Spleen (tissue), 11 donors: ENCODE results near the gene TMEM114. TPM values are rescaled to one million over a fixed set of nuclear protein-coding genes. Genes with fewer than 3 reads are reported as not detected.

Experiments used
- DNase-seq: peaks from one replicate; pipeline ENCODE4 v3.0.0-alpha.2; 2020
- H3K27ac ChIP-seq, 8 donors: fragments of 200-600 bp; sonication (generic) in 7 of 8; 1 replicate in 4 of 8; 2 replicates in 4 of 8; pipeline versions ENCODE4 v1.5.0 to v1.8.0; 2016 to 2021; ENCODE audit warnings: inconsistent platforms in 4 of 8, mild to moderate bottlenecking in 4 of 8, moderate library complexity in 1 of 8
- H3K27me3 ChIP-seq, 7 donors: fragments of 200-600 bp; sonication (generic) in 6 of 7; replicated peaks in 1 of 7; 1 replicate in 4 of 7; 2 replicates in 3 of 7; pipeline versions ENCODE4 v1.5.0 to v1.8.0; 2016 to 2021; ENCODE audit warnings: inconsistent platforms in 3 of 7, mild to moderate bottlenecking in 1 of 7
- H3K36me3 ChIP-seq, 6 donors: fragments of 200-600 bp; sonication (generic) in 5 of 6; 1 replicate in 4 of 6; 2 replicates in 2 of 6; pipeline versions ENCODE4 v1.5.0 to v1.8.0; 2016 to 2021; ENCODE audit warnings: inconsistent platforms in 2 of 6
- H3K4me1 ChIP-seq, 6 donors: fragments of 200-600 bp; sonication (generic) in 5 of 6; 1 replicate in 3 of 6; 2 replicates in 3 of 6; pipeline versions ENCODE4 v1.5.0 to v1.8.0; 2016 to 2021; ENCODE audit warnings: inconsistent platforms in 3 of 6
- H3K4me3 ChIP-seq, 8 donors: fragments of 200-600 bp; sonication (generic) in 7 of 8; 1 replicate in 4 of 8; 2 replicates in 4 of 8; pipeline versions ENCODE4 v1.5.0 to v1.8.0; 2016 to 2021; ENCODE audit warnings: inconsistent platforms in 4 of 8, mild to moderate bottlenecking in 4 of 8, moderate library complexity in 2 of 8
- H3K9me3 ChIP-seq, 8 donors: fragments of 200-600 bp; sonication (generic) in 7 of 8; 1 replicate in 4 of 8; 2 replicates in 4 of 8; pipeline versions ENCODE4 v1.5.0 to v1.8.0; 2016 to 2021; ENCODE audit warnings: inconsistent platforms in 4 of 8
- POLR2A ChIP-seq, 3 donors: fragments of 450-650 bp; IDR thresholded peaks; one replicate each; pipeline ENCODE4 v1.5.1; 2017; ENCODE audit warnings: antibody characterized with exemption in 3 of 3, mild to moderate bottlenecking in 1 of 3
- POLR2AphosphoS5 ChIP-seq, 3 donors: sonication (generic); formaldehyde crosslinking; IDR thresholded peaks; one replicate each; pipeline ENCODE4 v1.5.1; 2017; ENCODE audit warnings: antibody characterized with exemption in 3 of 3
- WGBS, 5 donors: extraction: QIAGEN DNeasy Blood & Tissue Kit in 3 of 5; methylation state at CpG; one replicate each; pipeline versions ENCODE4 v1.1.5 to v1.1.7; 2013 to 2018; 5-methylcytosine and 5-hydroxymethylcytosine counted together
- intact Hi-C: fragments of 100-400 bp; cut with DNase I; formaldehyde crosslinking; loops from one replicate; pipeline ENCODE4 v1.15.0; 2023; ENCODE audit warnings: low total_unique reads
- polyA plus RNA-seq, 3 donors: library from polyadenylated mRNA; stranded (reverse); fragments of 200-250 nt; gene quantifications; one replicate each; pipeline ENCODE4 v1.2.1, GENCODE V29; 2013
- total RNA-seq, 7 donors: library from RNA; depleted of rRNA in 3 of 7; stranded (reverse); fragments of >200 nt in 3 of 7; fragmentation: NEBNext Ultra II Directional in 4 of 7; extraction: Animal tissue kit (Norgen Biotek cat#: 25700) in 4 of 7; gene quantifications; one replicate each; pipeline versions ENCODE4 v1.1.0 to v1.2.1, GENCODE V29; 2016 to 2021
- TF ChIP-seq, protein P1 (sequence below), 11 experiments: fragments of 200-600 bp in 7 of 11; fragments of 450-650 bp in 4 of 11; sonication (generic) in 4 of 11; IDR thresholded peaks in 8 of 11; conservative IDR thresholded peaks in 3 of 11; 1 replicate in 7 of 11; 2 replicates in 4 of 11; pipeline versions ENCODE4 v1.4.0 to v1.8.0; 2016 to 2021; ENCODE audit warnings: antibody characterized with exemption in 11 of 11, inconsistent platforms in 4 of 11, mild to moderate bottlenecking in 1 of 11
- donor health status: healthy with polysubstance abuse.
- donor health status: DM: no; HTN: no; CAD: no; lungs with moderate emphysema.
- donor health status: DM: no; HTN: no; CAD: no.
- donor health status: Bipolar disorder and iron deficiency.
- donor health status: healthy.
- donor health status: DM: no; HTN: no; CAD: no.
- donor health status: DM: yes; HTN: yes; CAD: no.

TMEM114 gene
- total and polyA plus RNA-seq, 10 donors = not detected

DNA sequence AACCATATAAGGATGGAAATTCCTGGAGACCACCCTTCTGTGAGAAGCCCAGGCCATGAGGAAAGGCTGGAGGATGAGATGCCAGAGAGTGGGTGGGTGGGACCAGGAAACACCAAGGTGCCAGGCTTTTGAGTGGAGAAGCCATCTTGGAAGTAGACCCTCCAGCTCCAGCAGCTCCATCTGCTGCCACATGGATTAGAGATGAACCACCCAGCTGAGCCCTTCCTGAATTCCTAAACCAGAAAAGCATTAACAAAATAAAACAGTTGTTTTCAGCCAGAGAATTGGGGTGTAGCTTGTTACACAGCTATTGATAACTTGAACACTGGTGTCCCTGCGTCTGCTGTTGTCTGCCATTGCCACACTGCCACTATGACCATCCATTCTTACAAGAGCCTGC, 6.3 kb upstream of the TMEM114 start:
- Histone ChIP-seq H3K4me1 (no peaks in the 10 kb centered on the region), H3K36me3 (no peaks in the 10 kb centered on the region), H3K27ac (no peak overlapping the region), H3K27me3 (peaks cover 0 to 31% (median 0%) of the 10 kb centered on the region in 7 donors), H3K9me3 (peaks cover 0 to 23% (median 10%) of the 10 kb centered on the region in 8 donors), H3K4me3 (no peak overlapping the region)
- 81 to 95% (median 88%) methylated on average over 1 of the region's 1 CpG for WGBS, 5 donors
- no peak for DNase-seq
- no peak for TF ChIP-seq POLR2AphosphoS5 (IDR thresholded peaks at IDR 0.05)
- TF ChIP-seq, protein P1, sequence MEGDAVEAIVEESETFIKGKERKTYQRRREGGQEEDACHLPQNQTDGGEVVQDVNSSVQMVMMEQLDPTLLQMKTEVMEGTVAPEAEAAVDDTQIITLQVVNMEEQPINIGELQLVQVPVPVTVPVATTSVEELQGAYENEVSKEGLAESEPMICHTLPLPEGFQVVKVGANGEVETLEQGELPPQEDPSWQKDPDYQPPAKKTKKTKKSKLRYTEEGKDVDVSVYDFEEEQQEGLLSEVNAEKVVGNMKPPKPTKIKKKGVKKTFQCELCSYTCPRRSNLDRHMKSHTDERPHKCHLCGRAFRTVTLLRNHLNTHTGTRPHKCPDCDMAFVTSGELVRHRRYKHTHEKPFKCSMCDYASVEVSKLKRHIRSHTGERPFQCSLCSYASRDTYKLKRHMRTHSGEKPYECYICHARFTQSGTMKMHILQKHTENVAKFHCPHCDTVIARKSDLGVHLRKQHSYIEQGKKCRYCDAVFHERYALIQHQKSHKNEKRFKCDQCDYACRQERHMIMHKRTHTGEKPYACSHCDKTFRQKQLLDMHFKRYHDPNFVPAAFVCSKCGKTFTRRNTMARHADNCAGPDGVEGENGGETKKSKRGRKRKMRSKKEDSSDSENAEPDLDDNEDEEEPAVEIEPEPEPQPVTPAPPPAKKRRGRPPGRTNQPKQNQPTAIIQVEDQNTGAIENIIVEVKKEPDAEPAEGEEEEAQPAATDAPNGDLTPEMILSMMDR (IDR thresholded peaks at IDR 0.05 in 8 of 11, conservative IDR thresholded peaks at IDR 0.05 in 3 of 11) = no peak
- no peak for TF ChIP-seq POLR2A (IDR thresholded peaks at IDR 0.05)
- intact Hi-C loops = no loop called here

DNA sequence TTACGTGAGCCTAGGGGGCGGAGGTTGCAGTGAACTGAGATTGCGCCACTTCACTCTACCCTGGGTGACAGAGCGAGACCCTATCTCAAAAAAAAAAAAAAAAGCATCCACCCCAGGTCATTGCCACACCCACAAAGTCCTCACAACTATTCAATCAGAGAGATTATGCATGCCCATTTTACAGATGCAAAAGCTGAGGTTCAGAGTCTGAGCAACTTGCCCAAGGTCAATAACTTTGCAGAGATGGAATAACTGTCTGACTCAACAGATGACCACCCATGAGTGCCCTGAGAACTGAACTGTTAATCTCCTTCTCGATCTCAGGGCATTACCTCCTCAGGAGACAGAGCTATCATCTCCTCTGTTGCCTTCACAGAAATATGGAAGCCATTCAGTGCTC, 5.5 kb upstream of the TMEM114 start:
- WGBS, 5 donors = 75 to 97% (median 85%) methylated on average over 5 of the region's 5 CpGs
- peaks cover 0 to 35% (median 0%) of the 10 kb centered on the region in 7 donors for H3K27me3 ChIP-seq
- H3K9me3 ChIP-seq = peaks cover 0 to 19% (median 10%) of the 10 kb centered on the region in 8 donors
- intact Hi-C loops = no loop called here
- H3K4me3 ChIP-seq = no peak overlapping the region
- H3K27ac ChIP-seq = no peak overlapping the region
- no peaks in the 10 kb centered on the region for H3K36me3 ChIP-seq
- TF ChIP-seq, protein P1 (IDR thresholded peaks at IDR 0.05 in 8 of 11, conservative IDR thresholded peaks at IDR 0.05 in 3 of 11) = no peak
- TF ChIP-seq POLR2A (IDR thresholded peaks at IDR 0.05) (no peak), POLR2AphosphoS5 (IDR thresholded peaks at IDR 0.05) (no peak)
- H3K4me1 ChIP-seq = no peaks in the 10 kb centered on the region
- no peak for DNase-seq

DNA sequence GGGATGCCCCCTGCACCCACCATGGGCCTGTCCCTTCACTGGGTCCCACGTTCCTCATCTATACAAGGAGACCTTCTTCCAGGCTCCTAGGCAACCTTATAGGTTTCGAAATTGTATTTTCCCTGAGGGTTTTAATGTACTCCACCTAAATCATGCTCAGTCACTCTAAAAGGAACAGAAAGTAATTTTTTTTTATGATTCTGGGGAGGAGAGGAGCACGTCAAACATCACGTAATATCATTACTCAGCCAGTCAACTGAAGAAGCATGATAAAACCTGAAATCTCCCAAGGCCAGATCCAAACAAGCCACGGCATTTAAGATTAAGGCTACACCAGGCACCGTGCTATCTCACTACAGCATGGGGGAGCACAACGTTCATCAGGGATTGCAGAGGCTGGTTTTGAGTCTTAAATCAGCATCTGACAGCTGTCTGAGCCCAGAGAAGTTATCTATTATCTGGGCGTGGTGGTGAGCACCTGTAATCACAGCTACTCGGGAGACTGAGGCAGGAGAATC, 3.9 kb upstream of the TMEM114 start:
- H3K4me1 ChIP-seq = peaks cover 0 to 11% (median 8%) of the 10 kb centered on the region in 6 donors
- TF ChIP-seq, protein P1 (IDR thresholded peaks at IDR 0.05 in 8 of 11, conservative IDR thresholded peaks at IDR 0.05 in 3 of 11) = no peak
- TF ChIP-seq POLR2AphosphoS5 (IDR thresholded peaks at IDR 0.05) (no peak), POLR2A (IDR thresholded peaks at IDR 0.05) (no peak)
- intact Hi-C loops = no loop called here
- WGBS, 5 donors = 64 to 76% (median 67%) methylated on average over 9 of the region's 9 CpGs
- no peak overlapping the region for H3K27ac ChIP-seq
- peaks cover 12 to 50% (median 15%) of the 10 kb centered on the region in 7 donors for H3K27me3 ChIP-seq
- peaks cover 0 to 19% (median 10%) of the 10 kb centered on the region in 8 donors for H3K9me3 ChIP-seq
- no peak overlapping the region for H3K4me3 ChIP-seq
- H3K36me3 ChIP-seq = no peaks in the 10 kb centered on the region
- DNase-seq = no peak

DNA sequence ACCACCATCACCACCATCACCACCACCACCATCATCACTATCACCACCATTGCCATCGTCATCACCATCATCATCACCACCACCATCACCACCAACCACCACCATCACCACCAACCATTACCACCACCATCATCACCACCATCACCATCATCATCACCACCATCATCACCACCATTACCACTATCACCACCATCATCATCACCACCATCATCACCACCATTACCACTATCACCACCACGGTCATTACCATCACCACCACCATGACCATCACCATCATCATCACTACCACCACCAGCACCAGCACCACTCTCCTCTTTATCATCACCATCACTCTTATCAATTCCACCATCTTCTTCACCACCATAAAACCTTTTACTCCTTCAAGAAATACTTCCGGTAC, 1.1 kb upstream of the TMEM114 start:
- Histone ChIP-seq H3K4me1 (peaks cover 0 to 16% (median 12%) of the 10 kb centered on the region in 6 donors), H3K27ac (no peak overlapping the region), H3K36me3 (no peaks in the 10 kb centered on the region), H3K27me3 (peaks cover 12 to 78% (median 37%) of the 10 kb centered on the region in 7 donors), H3K4me3 (no peak overlapping the region), H3K9me3 (peaks cover 0 to 9% (median 4%) of the 10 kb centered on the region in 8 donors)
- DNase-seq = no peak
- intact Hi-C loops = no loop called here
- WGBS, 5 donors = 90 to 97% (median 94%) methylated on average over 3 of the region's 3 CpGs
- TF ChIP-seq POLR2AphosphoS5 (IDR thresholded peaks at IDR 0.05) (no peak), POLR2A (IDR thresholded peaks at IDR 0.05) (no peak)
- TF ChIP-seq, protein P1 (IDR thresholded peaks at IDR 0.05 in 8 of 11, conservative IDR thresholded peaks at IDR 0.05 in 3 of 11) = no peak
